Neutrophil (primary cell): ENCODE measurements around the gene ANO1.
A peak's percentile ranks its signal among the peaks of the same experiment; 100 is the strongest.

ENCODE experiments used
- H3K27ac ChIP-seq: fragments of 200-600 bp; sonication (generic); 2 replicates; pipeline ENCODE4 v1.5.1; 2016; ENCODE audit warnings: mild to moderate bottlenecking, moderate library complexity
- H3K27me3 ChIP-seq: fragments of 200-600 bp; sonication (generic); 2 replicates; pipeline ENCODE4 v1.6.0; 2016; ENCODE audit warnings: mild to moderate bottlenecking
- H3K36me3 ChIP-seq: fragments of 200-600 bp; sonication (generic); 2 replicates; pipeline ENCODE4 v1.5.1; 2017
- H3K4me1 ChIP-seq, 2 experiments: fragments of 200-600 bp in 1 of 2; sonication (generic) in 1 of 2; 1 replicate in 1 of 2; 2 replicates in 1 of 2; pipeline versions ENCODE4 v1.5.1 to v1.6.1; 2013 to 2016; ENCODE audit warnings: low read depth in 1 of 2, low read length in 1 of 2, mild to moderate bottlenecking in 1 of 2, moderate library complexity in 1 of 2; ENCODE audit not compliant: control insufficient read depth in 1 of 2, insufficient read depth in 1 of 2
- H3K4me3 ChIP-seq, 2 experiments: fragments of 200-600 bp in 1 of 2; sonication (generic) in 1 of 2; 1 replicate in 1 of 2; 2 replicates in 1 of 2; pipeline ENCODE4 v1.5.1; 2013 to 2016; ENCODE audit warnings: low read depth in 1 of 2, low read length in 1 of 2, mild to moderate bottlenecking in 1 of 2, moderate library complexity in 1 of 2
- H3K9me3 ChIP-seq: fragments of 200-600 bp; sonication (generic); 2 replicates; pipeline ENCODE4 v1.5.1; 2016
- TF ChIP-seq, protein P1 (sequence below): fragments of 200-600 bp; sonication (generic); IDR thresholded peaks from 2 replicates; pipeline ENCODE4 v1.5.1; 2016; ENCODE audit warnings: antibody characterized with exemption

ANO1 gene

DNA sequence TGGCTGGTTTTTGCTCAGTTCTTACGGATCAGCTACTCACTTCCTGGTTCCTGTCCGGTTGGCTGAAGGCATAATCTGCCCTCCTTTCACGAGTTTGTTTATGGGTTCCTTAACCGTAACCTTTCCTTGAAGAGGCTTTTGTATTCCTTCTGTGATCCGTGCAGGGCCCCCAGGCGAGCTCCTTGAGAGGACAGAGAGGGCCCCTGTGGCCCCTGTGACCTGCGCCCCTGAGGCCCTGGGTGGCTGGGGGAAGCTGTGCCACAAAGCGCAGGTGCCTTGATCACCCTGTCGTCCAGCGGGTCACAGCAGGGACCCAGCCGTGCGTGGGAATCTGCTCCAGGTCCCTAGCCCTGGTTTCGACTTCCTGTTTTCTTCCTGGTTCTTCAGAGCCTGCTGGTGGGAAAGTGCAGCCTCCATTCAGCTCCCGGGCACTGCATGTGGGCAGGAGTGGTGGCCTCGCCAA, 97.2 kb downstream of the ANO1 start:
- H3K9me3 ChIP-seq = no peaks in the 10 kb centered on the region
- H3K27ac ChIP-seq = no peak overlapping the region
- H3K4me1 ChIP-seq = no peaks in the 10 kb centered on the region
- TF ChIP-seq, protein P1, sequence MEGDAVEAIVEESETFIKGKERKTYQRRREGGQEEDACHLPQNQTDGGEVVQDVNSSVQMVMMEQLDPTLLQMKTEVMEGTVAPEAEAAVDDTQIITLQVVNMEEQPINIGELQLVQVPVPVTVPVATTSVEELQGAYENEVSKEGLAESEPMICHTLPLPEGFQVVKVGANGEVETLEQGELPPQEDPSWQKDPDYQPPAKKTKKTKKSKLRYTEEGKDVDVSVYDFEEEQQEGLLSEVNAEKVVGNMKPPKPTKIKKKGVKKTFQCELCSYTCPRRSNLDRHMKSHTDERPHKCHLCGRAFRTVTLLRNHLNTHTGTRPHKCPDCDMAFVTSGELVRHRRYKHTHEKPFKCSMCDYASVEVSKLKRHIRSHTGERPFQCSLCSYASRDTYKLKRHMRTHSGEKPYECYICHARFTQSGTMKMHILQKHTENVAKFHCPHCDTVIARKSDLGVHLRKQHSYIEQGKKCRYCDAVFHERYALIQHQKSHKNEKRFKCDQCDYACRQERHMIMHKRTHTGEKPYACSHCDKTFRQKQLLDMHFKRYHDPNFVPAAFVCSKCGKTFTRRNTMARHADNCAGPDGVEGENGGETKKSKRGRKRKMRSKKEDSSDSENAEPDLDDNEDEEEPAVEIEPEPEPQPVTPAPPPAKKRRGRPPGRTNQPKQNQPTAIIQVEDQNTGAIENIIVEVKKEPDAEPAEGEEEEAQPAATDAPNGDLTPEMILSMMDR = no peak
- no peaks in the 10 kb centered on the region for H3K36me3 ChIP-seq
- no peaks in the 10 kb centered on the region for H3K27me3 ChIP-seq
- no peak overlapping the region for H3K4me3 ChIP-seq

DNA sequence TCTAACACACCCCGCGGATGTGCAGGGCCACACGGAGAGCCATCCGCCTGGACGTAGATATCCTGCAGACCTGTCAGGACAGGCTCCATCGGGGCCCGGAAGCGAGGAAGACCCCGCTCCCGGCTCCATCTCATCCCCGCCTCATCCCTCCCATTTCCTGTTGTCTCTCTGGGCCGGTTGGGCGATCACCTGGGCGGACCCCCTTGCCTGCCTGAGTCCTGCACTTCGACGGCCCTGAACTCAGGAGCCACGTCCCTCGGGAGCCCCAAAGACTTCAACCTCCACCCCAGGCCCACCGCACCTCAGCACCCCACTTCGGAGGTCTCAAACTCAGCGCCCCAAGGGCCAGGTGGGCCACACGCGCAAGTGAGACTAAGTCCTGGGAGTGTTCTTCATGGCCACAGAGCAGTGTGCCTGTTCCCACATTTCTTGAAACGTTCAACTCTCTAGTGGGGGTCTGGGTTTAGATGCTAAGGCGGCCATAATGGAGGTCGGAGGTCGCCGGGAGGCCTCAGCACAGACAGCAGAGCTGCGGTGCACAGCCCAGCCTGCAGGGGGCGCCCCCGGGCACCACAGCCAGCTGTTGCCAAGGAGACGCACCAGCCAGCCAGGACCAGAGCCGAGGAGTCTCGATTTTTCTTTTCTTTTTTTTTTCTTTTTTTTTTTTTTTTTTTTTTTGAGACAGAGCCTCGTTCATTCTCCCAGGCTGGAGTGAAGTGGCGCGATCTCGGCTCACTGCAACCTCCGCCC, 99.0 kb downstream of the ANO1 start:
- Histone ChIP-seq H3K36me3 (no peaks in the 10 kb centered on the region), H3K4me3 (no peak overlapping the region), H3K9me3 (no peaks in the 10 kb centered on the region), H3K27me3 (no peaks in the 10 kb centered on the region), H3K27ac (no peak overlapping the region), H3K4me1 (no peaks in the 10 kb centered on the region)
- TF ChIP-seq, protein P1 = peak; percentile 71

DNA sequence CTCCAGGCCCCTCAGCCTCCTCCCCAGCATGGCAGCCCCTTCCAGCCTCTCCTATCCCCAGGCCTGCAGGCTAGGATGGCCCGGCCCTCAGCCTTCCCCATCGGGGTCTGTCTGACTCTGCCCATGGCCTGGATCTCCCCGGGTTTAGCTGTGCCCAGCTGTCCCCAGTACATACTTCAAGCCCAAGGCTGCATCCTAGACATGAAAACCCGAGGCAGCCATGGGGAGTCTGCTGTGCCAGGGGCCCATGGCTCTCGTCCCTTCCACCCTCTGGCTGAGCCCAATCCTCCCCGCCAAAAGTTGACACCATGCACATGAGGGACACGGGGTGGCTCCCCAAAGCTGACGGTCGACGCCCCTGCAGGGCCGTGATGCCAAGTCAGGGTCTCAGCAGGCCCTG, 102.8 kb downstream of the ANO1 start:
- Histone ChIP-seq H3K9me3 (no peaks in the 10 kb centered on the region), H3K27ac (no peak overlapping the region), H3K4me1 (no peaks in the 10 kb centered on the region), H3K27me3 (no peaks in the 10 kb centered on the region), H3K36me3 (no peaks in the 10 kb centered on the region), H3K4me3 (no peak overlapping the region)
- TF ChIP-seq, protein P1 = no peak

DNA sequence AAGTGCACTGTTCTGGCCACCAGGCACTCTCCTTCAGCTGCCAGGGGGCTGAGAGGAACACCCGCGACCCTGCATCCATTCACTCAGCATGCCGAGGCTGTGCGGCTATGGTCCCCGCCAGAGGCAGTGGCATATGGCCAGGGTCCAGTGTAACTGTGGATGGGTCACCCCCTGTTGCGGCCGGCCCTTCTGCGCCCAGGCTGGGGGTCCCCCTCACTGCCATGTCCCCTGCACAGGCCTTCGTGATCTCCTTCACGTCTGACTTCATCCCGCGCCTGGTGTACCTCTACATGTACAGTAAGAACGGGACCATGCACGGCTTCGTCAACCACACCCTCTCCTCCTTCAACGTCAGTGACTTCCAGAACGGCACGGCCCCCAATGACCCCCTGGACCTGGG, 104.1 kb downstream of the ANO1 start:
- Histone ChIP-seq H3K27ac (no peak overlapping the region), H3K36me3 (no peaks in the 10 kb centered on the region), H3K4me1 (no peaks in the 10 kb centered on the region), H3K4me3 (no peak overlapping the region), H3K27me3 (peaks cover 7% of the 10 kb centered on the region), H3K9me3 (no peaks in the 10 kb centered on the region)
- TF ChIP-seq, protein P1 = no peak

DNA sequence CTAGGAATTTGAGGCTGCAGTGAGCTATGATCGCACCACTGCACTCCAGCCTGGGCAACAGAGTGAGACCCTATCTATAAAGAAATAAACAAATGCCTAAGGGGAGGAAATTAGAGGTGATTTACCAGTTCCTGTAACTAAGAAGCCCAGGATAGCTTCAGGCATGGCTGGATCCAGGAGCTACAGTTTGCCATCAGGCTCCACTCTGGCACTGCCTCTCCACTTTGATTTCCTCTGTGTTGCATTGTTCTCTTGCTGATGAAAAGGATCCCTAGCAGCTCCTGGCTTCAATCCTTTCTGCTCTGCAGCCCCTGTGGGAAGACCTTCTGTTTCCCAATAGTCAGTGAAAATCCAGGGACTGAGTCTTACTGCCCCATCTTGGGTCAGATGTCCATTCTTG, 104.9 kb downstream of the ANO1 start:
- TF ChIP-seq, protein P1 = no peak
- no peaks in the 10 kb centered on the region for H3K36me3 ChIP-seq
- H3K9me3 ChIP-seq = no peaks in the 10 kb centered on the region
- no peaks in the 10 kb centered on the region for H3K4me1 ChIP-seq
- H3K27ac ChIP-seq = no peak overlapping the region
- H3K4me3 ChIP-seq = no peak overlapping the region
- H3K27me3 ChIP-seq = peaks cover 13% of the 10 kb centered on the region
